Measurements from ENCODE around the gene CTXND1. TPM values are rescaled to one million over a fixed set of nuclear protein-coding genes. Genes with fewer than 3 reads are reported as not detected.

Gene CTXND1
- total and polyA plus RNA-seq, 2 donors (not counting 1 experiment from before 2014, with no cell fraction given) = under 0.01 to 0.01 TPM

GRCh38 chr15:80171787-80172186 is 80.2 kb downstream of the CTXND1 start:
- H3K9me3 ChIP-seq (ENCODE audit: control insufficient read depth, insufficient read depth, low read depth, low read length) = no peaks in the 10 kb centered on the region
- H3K36me3 ChIP-seq (ENCODE audit: control insufficient read depth, insufficient read depth, low read length) = peaks cover 6% of the 10 kb centered on the region
- no peak overlapping the region for H3K27ac ChIP-seq (ENCODE audit: insufficient read depth, low read length)
- peak in 1 of 2 donors; percentile 39 for DNase-seq (ENCODE audit: low read depth in 2 of 2)
- no peaks in the 10 kb centered on the region for H4K20me1 ChIP-seq (ENCODE audit: control insufficient read depth, extremely low read depth, insufficient read depth, low read length)
- H3K4me1 ChIP-seq (ENCODE audit: control insufficient read depth, extremely low read depth, insufficient read depth, low read length) = peaks cover 14% of the 10 kb centered on the region
- H3K79me2 ChIP-seq (ENCODE audit: control insufficient read depth, insufficient read depth, low read length) = no peaks in the 10 kb centered on the region
- no peak for TF ChIP-seq EZH2 (IDR thresholded peaks at IDR 0.05; ENCODE audit: low read length, missing control alignments)
- no peak for TF ChIP-seq CTCF (conservative IDR thresholded peaks at IDR 0.05 in 1 of 2, IDR thresholded peaks at IDR 0.05 in 1 of 2; ENCODE audit: low read depth in 1 of 2, low read length in 2 of 2)
- H3K27me3 ChIP-seq (ENCODE audit: control insufficient read depth, insufficient read depth, low read length) = no peaks in the 10 kb centered on the region
- no peak overlapping the region for H3K4me3 ChIP-seq (replicated peaks in 1 of 4; ENCODE audit: control extremely low read depth in 1 of 4, insufficient read depth in 1 of 4, low read depth in 3 of 4, low read length in 4 of 4)
- peak overlapping the region; percentile 32 for H3K4me2 ChIP-seq (ENCODE audit: extremely low read depth, insufficient read depth, low read length)
- H2AFZ ChIP-seq (ENCODE audit: low read length) = peak overlapping the region; percentile 2
- H3K9ac ChIP-seq (ENCODE audit: insufficient read depth, low read length) = no peak overlapping the region

- H3K27me3 ChIP-seq (ENCODE audit: control insufficient read depth, insufficient read depth, low read length) = no peaks in the 10 kb centered on the region
- H3K4me1 ChIP-seq (ENCODE audit: control insufficient read depth, extremely low read depth, insufficient read depth, low read length) = peaks cover 14% of the 10 kb centered on the region
- peaks cover 6% of the 10 kb centered on the region for H3K36me3 ChIP-seq (ENCODE audit: control insufficient read depth, insufficient read depth, low read length)
- DNase-seq (ENCODE audit: low read depth in 2 of 2) = no peak
- TF ChIP-seq CTCF (conservative IDR thresholded peaks at IDR 0.05 in 1 of 2, IDR thresholded peaks at IDR 0.05 in 1 of 2; ENCODE audit: low read depth in 1 of 2, low read length in 2 of 2) (no peak), EZH2 (IDR thresholded peaks at IDR 0.05; ENCODE audit: low read length, missing control alignments) (no peak)
- no peak overlapping the region for H2AFZ ChIP-seq (ENCODE audit: low read length)
- H3K79me2 ChIP-seq (ENCODE audit: control insufficient read depth, insufficient read depth, low read length) = no peaks in the 10 kb centered on the region
- H3K27ac ChIP-seq (ENCODE audit: insufficient read depth, low read length) = no peak overlapping the region
- no peaks in the 10 kb centered on the region for H4K20me1 ChIP-seq (ENCODE audit: control insufficient read depth, extremely low read depth, insufficient read depth, low read length)
- no peak overlapping the region for H3K9ac ChIP-seq (ENCODE audit: insufficient read depth, low read length)
- no peaks in the 10 kb centered on the region for H3K9me3 ChIP-seq (ENCODE audit: control insufficient read depth, insufficient read depth, low read depth, low read length)
- H3K4me2 ChIP-seq (ENCODE audit: extremely low read depth, insufficient read depth, low read length) = no peak overlapping the region
- H3K4me3 ChIP-seq (replicated peaks in 1 of 4; ENCODE audit: control extremely low read depth in 1 of 4, insufficient read depth in 1 of 4, low read depth in 3 of 4, low read length in 4 of 4) = no peak overlapping the region
These were observed 81.4 kb downstream of the CTXND1 start for GRCh38 chr15:80170596-80170995.

- Histone ChIP-seq H3K79me2 (ENCODE audit: control insufficient read depth, insufficient read depth, low read length) (no peaks in the 10 kb centered on the region), H3K36me3 (ENCODE audit: control insufficient read depth, insufficient read depth, low read length) (peaks cover 3% of the 10 kb centered on the region), H3K27me3 (ENCODE audit: control insufficient read depth, insufficient read depth, low read length) (no peaks in the 10 kb centered on the region), H3K4me2 (ENCODE audit: extremely low read depth, insufficient read depth, low read length) (no peak overlapping the region), H4K20me1 (ENCODE audit: control insufficient read depth, extremely low read depth, insufficient read depth, low read length) (no peaks in the 10 kb centered on the region), H3K9ac (ENCODE audit: insufficient read depth, low read length) (no peak overlapping the region), H3K4me1 (ENCODE audit: control insufficient read depth, extremely low read depth, insufficient read depth, low read length) (peaks cover 12% of the 10 kb centered on the region), H2AFZ (ENCODE audit: low read length) (no peak overlapping the region), H3K27ac (ENCODE audit: insufficient read depth, low read length) (no peak overlapping the region), H3K4me3 (replicated peaks in 1 of 4; ENCODE audit: control extremely low read depth in 1 of 4, insufficient read depth in 1 of 4, low read depth in 3 of 4, low read length in 4 of 4) (no peak overlapping the region), H3K9me3 (ENCODE audit: control insufficient read depth, insufficient read depth, low read depth, low read length) (no peaks in the 10 kb centered on the region)
- DNase-seq (ENCODE audit: low read depth in 2 of 2) = no peak
- TF ChIP-seq EZH2 (IDR thresholded peaks at IDR 0.05; ENCODE audit: low read length, missing control alignments) (no peak), CTCF (conservative IDR thresholded peaks at IDR 0.05 in 1 of 2, IDR thresholded peaks at IDR 0.05 in 1 of 2; ENCODE audit: low read depth in 1 of 2, low read length in 2 of 2) (no peak)
These were observed 82.2 kb downstream of the CTXND1 start for GRCh38 chr15:80169768-80170357.

Data from fibroblast of lung (primary cell).